Sigmoid colon (tissue), 4 donors: ENCODE measurements around the gene KIRREL3.
"Not testable (repeated sequence)": the region's sequence is repeated elsewhere in the genome, so short reads cannot be mapped to it uniquely, and the experiment has no call there.

ENCODE experiments used
- CTCF ChIP-seq, 4 experiments: fragments of 450-650 bp in 3 of 4; fragments of 200-600 bp in 1 of 4; IDR thresholded peaks; one replicate each; pipeline ENCODE4 v1.5.1; 2016 to 2019; ENCODE audit warnings: antibody characterized with exemption in 4 of 4, mild to moderate bottlenecking in 3 of 4, moderate library complexity in 2 of 4
- EP300 ChIP-seq, 4 donors: sonication (generic); formaldehyde crosslinking; IDR thresholded peaks; one replicate each; pipeline ENCODE4 v1.6.1; 2017; ENCODE audit warnings: antibody characterized with exemption in 4 of 4
- POLR2A ChIP-seq, 2 donors: fragments of 450-650 bp; IDR thresholded peaks; one replicate each; pipeline ENCODE4 v1.6.1; 2016; ENCODE audit warnings: antibody characterized with exemption in 2 of 2, mild to moderate bottlenecking in 2 of 2, moderate library complexity in 2 of 2

- TF ChIP-seq CTCF, POLR2A, EP300 (IDR thresholded peaks at IDR 0.05): not testable (repeated sequence)
Measured at GRCh38 chr11:126396266-126396665, 604.3 kb downstream of the KIRREL3 start.
